PFSK-1 (cell line): Measurements from ENCODE around the gene SUSD3.

Experiments used
- FOXP2 ChIP-seq: optimal IDR thresholded peaks from 2 replicates; pipeline ENCODE3; 2011; ENCODE audit warnings: borderline replicate concordance, control low read depth, inconsistent platforms; ENCODE audit not compliant: insufficient read depth; ENCODE audit errors: extremely low read length, extremely low read depth
- POLR2AphosphoS5 ChIP-seq: IDR thresholded peaks from 2 replicates; pipeline ENCODE4 v1.6.1; 2012; ENCODE audit warnings: low read depth, mild to moderate bottlenecking, control low read depth, low read length, moderate library complexity
- SIN3A ChIP-seq: IDR thresholded peaks from 2 replicates; pipeline ENCODE4 v1.6.1; 2012; ENCODE audit warnings: mild to moderate bottlenecking, low read length, moderate library complexity, borderline replicate concordance; ENCODE audit not compliant: insufficient read depth
- TAF1 ChIP-seq: IDR thresholded peaks from 2 replicates; pipeline ENCODE4 v1.6.1; 2012; ENCODE audit warnings: low read length, control low read depth, borderline replicate concordance; ENCODE audit not compliant: insufficient read depth
- TF ChIP-seq, protein P1 (sequence below), 2 experiments: IDR thresholded peaks; 2 replicates each; pipeline versions ENCODE4 v1.6.1 to v1.8.0; 2011 to 2012; ENCODE audit warnings: low read depth in 2 of 2, low read length in 2 of 2, control low read depth in 1 of 2, inconsistent platforms in 1 of 2, mild to moderate bottlenecking in 1 of 2, moderate library complexity in 1 of 2; ENCODE audit not compliant: insufficient read depth in 1 of 2

DNA sequence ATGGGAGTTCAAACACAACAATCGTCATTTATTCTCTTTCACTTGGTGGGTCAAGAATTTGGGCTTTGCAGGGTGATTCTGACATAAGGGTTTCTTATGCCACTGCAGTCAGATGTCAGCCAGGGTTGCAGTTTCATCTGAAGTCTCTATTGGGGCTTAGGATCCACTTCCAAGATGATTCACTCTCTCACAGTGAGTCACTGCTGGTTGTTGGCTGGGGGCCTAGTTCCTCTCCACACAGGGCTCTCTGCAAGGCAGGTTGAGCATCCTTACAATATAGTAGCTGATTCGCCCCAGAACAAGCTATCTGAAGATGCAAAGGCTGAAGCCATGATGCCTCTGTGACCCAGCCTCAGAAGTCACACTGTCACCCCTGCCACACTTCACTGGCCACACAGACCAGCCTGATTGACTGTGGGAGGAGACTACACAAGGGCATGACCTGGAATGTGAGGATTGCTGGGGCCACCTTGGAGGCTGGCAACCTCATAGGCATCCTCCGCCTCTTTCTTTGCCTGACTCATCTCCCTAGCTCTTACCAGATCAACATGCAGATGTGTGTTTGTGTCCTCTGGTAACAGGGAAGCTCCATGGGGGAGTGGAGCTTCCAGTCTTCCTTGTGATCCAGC is 33.1 kb downstream of the SUSD3 start:
- TF ChIP-seq POLR2AphosphoS5 = no peak
- TF ChIP-seq SIN3A = no peak
- TF ChIP-seq, protein P1, sequence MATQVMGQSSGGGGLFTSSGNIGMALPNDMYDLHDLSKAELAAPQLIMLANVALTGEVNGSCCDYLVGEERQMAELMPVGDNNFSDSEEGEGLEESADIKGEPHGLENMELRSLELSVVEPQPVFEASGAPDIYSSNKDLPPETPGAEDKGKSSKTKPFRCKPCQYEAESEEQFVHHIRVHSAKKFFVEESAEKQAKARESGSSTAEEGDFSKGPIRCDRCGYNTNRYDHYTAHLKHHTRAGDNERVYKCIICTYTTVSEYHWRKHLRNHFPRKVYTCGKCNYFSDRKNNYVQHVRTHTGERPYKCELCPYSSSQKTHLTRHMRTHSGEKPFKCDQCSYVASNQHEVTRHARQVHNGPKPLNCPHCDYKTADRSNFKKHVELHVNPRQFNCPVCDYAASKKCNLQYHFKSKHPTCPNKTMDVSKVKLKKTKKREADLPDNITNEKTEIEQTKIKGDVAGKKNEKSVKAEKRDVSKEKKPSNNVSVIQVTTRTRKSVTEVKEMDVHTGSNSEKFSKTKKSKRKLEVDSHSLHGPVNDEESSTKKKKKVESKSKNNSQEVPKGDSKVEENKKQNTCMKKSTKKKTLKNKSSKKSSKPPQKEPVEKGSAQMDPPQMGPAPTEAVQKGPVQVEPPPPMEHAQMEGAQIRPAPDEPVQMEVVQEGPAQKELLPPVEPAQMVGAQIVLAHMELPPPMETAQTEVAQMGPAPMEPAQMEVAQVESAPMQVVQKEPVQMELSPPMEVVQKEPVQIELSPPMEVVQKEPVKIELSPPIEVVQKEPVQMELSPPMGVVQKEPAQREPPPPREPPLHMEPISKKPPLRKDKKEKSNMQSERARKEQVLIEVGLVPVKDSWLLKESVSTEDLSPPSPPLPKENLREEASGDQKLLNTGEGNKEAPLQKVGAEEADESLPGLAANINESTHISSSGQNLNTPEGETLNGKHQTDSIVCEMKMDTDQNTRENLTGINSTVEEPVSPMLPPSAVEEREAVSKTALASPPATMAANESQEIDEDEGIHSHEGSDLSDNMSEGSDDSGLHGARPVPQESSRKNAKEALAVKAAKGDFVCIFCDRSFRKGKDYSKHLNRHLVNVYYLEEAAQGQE (IDR thresholded peaks at IDR 0.05; ENCODE audit: insufficient read depth in 1 of 2, low read depth in 2 of 2, low read length in 2 of 2) = no peak
- TF ChIP-seq TAF1 = no peak
- no peak for TF ChIP-seq FOXP2
